Measurements from ENCODE around the gene LRRC55.

LRRC55 gene

GRCh38 chr11:57197762-57198161 is 16.0 kb downstream of the LRRC55 start:
- Histone ChIP-seq H3K27me3 (ENCODE audit: control insufficient read depth in 2 of 2, insufficient read depth in 2 of 2, low read length in 2 of 2) (no peaks in the 10 kb centered on the region), H3K9ac (ENCODE audit: low read depth in 1 of 2, low read length in 2 of 2) (no peak overlapping the region), H3K9me3 (ENCODE audit: control insufficient read depth in 2 of 2, low read length in 2 of 2) (no peaks in the 10 kb centered on the region), H3K27ac (ENCODE audit: low read depth in 2 of 2, low read length in 2 of 2) (no peak overlapping the region), H3K4me1 (ENCODE audit: control insufficient read depth in 2 of 2, insufficient read depth in 2 of 2, low read length in 2 of 2) (no peaks in the 10 kb centered on the region), H3K36me3 (ENCODE audit: control insufficient read depth in 2 of 2, insufficient read depth in 2 of 2, low read length in 2 of 2) (no peaks in the 10 kb centered on the region), H3K4me3 (ENCODE audit: low read length in 2 of 2) (no peak overlapping the region)

- Histone ChIP-seq H3K4me1 (ENCODE audit: control insufficient read depth in 2 of 2, insufficient read depth in 2 of 2, low read length in 2 of 2) (no peaks in the 10 kb centered on the region), H3K27me3 (ENCODE audit: control insufficient read depth in 2 of 2, insufficient read depth in 2 of 2, low read length in 2 of 2) (no peaks in the 10 kb centered on the region), H3K9ac (ENCODE audit: low read depth in 1 of 2, low read length in 2 of 2) (no peak overlapping the region), H3K4me3 (ENCODE audit: low read length in 2 of 2) (no peak overlapping the region), H3K36me3 (ENCODE audit: control insufficient read depth in 2 of 2, insufficient read depth in 2 of 2, low read length in 2 of 2) (no peaks in the 10 kb centered on the region), H3K9me3 (ENCODE audit: control insufficient read depth in 2 of 2, low read length in 2 of 2) (no peaks in the 10 kb centered on the region), H3K27ac (ENCODE audit: low read depth in 2 of 2, low read length in 2 of 2) (no peak overlapping the region)
Observed at GRCh38 chr11:57199330-57199729, 17.6 kb downstream of the LRRC55 start.

GRCh38 chr11:57200917-57201316 is 19.2 kb downstream of the LRRC55 start:
- H3K4me3 ChIP-seq (ENCODE audit: low read length in 2 of 2) = no peak overlapping the region
- H3K9me3 ChIP-seq (ENCODE audit: control insufficient read depth in 2 of 2, low read length in 2 of 2) = no peaks in the 10 kb centered on the region
- no peaks in the 10 kb centered on the region for H3K36me3 ChIP-seq (ENCODE audit: control insufficient read depth in 2 of 2, insufficient read depth in 2 of 2, low read length in 2 of 2)
- no peaks in the 10 kb centered on the region for H3K4me1 ChIP-seq (ENCODE audit: control insufficient read depth in 2 of 2, insufficient read depth in 2 of 2, low read length in 2 of 2)
- no peak overlapping the region for H3K27ac ChIP-seq (ENCODE audit: low read depth in 2 of 2, low read length in 2 of 2)
- H3K9ac ChIP-seq (ENCODE audit: low read depth in 1 of 2, low read length in 2 of 2) = no peak overlapping the region
- H3K27me3 ChIP-seq (ENCODE audit: control insufficient read depth in 2 of 2, insufficient read depth in 2 of 2, low read length in 2 of 2) = no peaks in the 10 kb centered on the region

- H3K9ac ChIP-seq (ENCODE audit: low read depth in 1 of 2, low read length in 2 of 2) = no peak overlapping the region
- no peaks in the 10 kb centered on the region for H3K27me3 ChIP-seq (ENCODE audit: control insufficient read depth in 2 of 2, insufficient read depth in 2 of 2, low read length in 2 of 2)
- H3K27ac ChIP-seq (ENCODE audit: low read depth in 2 of 2, low read length in 2 of 2) = no peak overlapping the region
- H3K4me1 ChIP-seq (ENCODE audit: control insufficient read depth in 2 of 2, insufficient read depth in 2 of 2, low read length in 2 of 2) = no peaks in the 10 kb centered on the region
- H3K36me3 ChIP-seq (ENCODE audit: control insufficient read depth in 2 of 2, insufficient read depth in 2 of 2, low read length in 2 of 2) = no peaks in the 10 kb centered on the region
- H3K4me3 ChIP-seq (ENCODE audit: low read length in 2 of 2) = no peak overlapping the region
- no peaks in the 10 kb centered on the region for H3K9me3 ChIP-seq (ENCODE audit: control insufficient read depth in 2 of 2, low read length in 2 of 2)
Observed at GRCh38 chr11:57202281-57202680, 20.5 kb downstream of the LRRC55 start.

- Histone ChIP-seq H3K27me3 (ENCODE audit: control insufficient read depth in 2 of 2, insufficient read depth in 2 of 2, low read length in 2 of 2) (no peaks in the 10 kb centered on the region), H3K27ac (ENCODE audit: low read depth in 2 of 2, low read length in 2 of 2) (no peak overlapping the region), H3K9me3 (ENCODE audit: control insufficient read depth in 2 of 2, low read length in 2 of 2) (no peaks in the 10 kb centered on the region), H3K4me3 (ENCODE audit: low read length in 2 of 2) (no peak overlapping the region), H3K9ac (ENCODE audit: low read depth in 1 of 2, low read length in 2 of 2) (no peak overlapping the region), H3K4me1 (ENCODE audit: control insufficient read depth in 2 of 2, insufficient read depth in 2 of 2, low read length in 2 of 2) (no peaks in the 10 kb centered on the region), H3K36me3 (ENCODE audit: control insufficient read depth in 2 of 2, insufficient read depth in 2 of 2, low read length in 2 of 2) (no peaks in the 10 kb centered on the region)
Observed at GRCh38 chr11:57203359-57203758, 21.6 kb downstream of the LRRC55 start.

GRCh38 chr11:57203882-57204480 is 22.2 kb downstream of the LRRC55 start:
- H3K27ac ChIP-seq (ENCODE audit: low read depth in 2 of 2, low read length in 2 of 2) = no peak overlapping the region
- no peaks in the 10 kb centered on the region for H3K4me1 ChIP-seq (ENCODE audit: control insufficient read depth in 2 of 2, insufficient read depth in 2 of 2, low read length in 2 of 2)
- no peaks in the 10 kb centered on the region for H3K27me3 ChIP-seq (ENCODE audit: control insufficient read depth in 2 of 2, insufficient read depth in 2 of 2, low read length in 2 of 2)
- no peaks in the 10 kb centered on the region for H3K36me3 ChIP-seq (ENCODE audit: control insufficient read depth in 2 of 2, insufficient read depth in 2 of 2, low read length in 2 of 2)
- no peak overlapping the region for H3K9ac ChIP-seq (ENCODE audit: low read depth in 1 of 2, low read length in 2 of 2)
- no peaks in the 10 kb centered on the region for H3K9me3 ChIP-seq (ENCODE audit: control insufficient read depth in 2 of 2, low read length in 2 of 2)
- H3K4me3 ChIP-seq (ENCODE audit: low read length in 2 of 2) = no peak overlapping the region

- H3K27me3 ChIP-seq (ENCODE audit: control insufficient read depth in 2 of 2, insufficient read depth in 2 of 2, low read length in 2 of 2) = no peaks in the 10 kb centered on the region
- H3K9me3 ChIP-seq (ENCODE audit: control insufficient read depth in 2 of 2, low read length in 2 of 2) = no peaks in the 10 kb centered on the region
- H3K4me3 ChIP-seq (ENCODE audit: low read length in 2 of 2) = no peak overlapping the region
- H3K4me1 ChIP-seq (ENCODE audit: control insufficient read depth in 2 of 2, insufficient read depth in 2 of 2, low read length in 2 of 2) = no peaks in the 10 kb centered on the region
- no peak overlapping the region for H3K27ac ChIP-seq (ENCODE audit: low read depth in 2 of 2, low read length in 2 of 2)
- no peak overlapping the region for H3K9ac ChIP-seq (ENCODE audit: low read depth in 1 of 2, low read length in 2 of 2)
- no peaks in the 10 kb centered on the region for H3K36me3 ChIP-seq (ENCODE audit: control insufficient read depth in 2 of 2, insufficient read depth in 2 of 2, low read length in 2 of 2)
Observed at GRCh38 chr11:57205041-57205641, 23.4 kb downstream of the LRRC55 start.

GRCh38 chr11:57207168-57207567 is 25.4 kb downstream of the LRRC55 start:
- no peak overlapping the region for H3K4me3 ChIP-seq (ENCODE audit: low read length in 2 of 2)
- no peak overlapping the region for H3K9ac ChIP-seq (ENCODE audit: low read depth in 1 of 2, low read length in 2 of 2)
- H3K27ac ChIP-seq (ENCODE audit: low read depth in 2 of 2, low read length in 2 of 2) = no peak overlapping the region
- no peaks in the 10 kb centered on the region for H3K9me3 ChIP-seq (ENCODE audit: control insufficient read depth in 2 of 2, low read length in 2 of 2)
- no peaks in the 10 kb centered on the region for H3K27me3 ChIP-seq (ENCODE audit: control insufficient read depth in 2 of 2, insufficient read depth in 2 of 2, low read length in 2 of 2)
- H3K36me3 ChIP-seq (ENCODE audit: control insufficient read depth in 2 of 2, insufficient read depth in 2 of 2, low read length in 2 of 2) = no peaks in the 10 kb centered on the region
- H3K4me1 ChIP-seq (ENCODE audit: control insufficient read depth in 2 of 2, insufficient read depth in 2 of 2, low read length in 2 of 2) = no peaks in the 10 kb centered on the region

GRCh38 chr11:57210781-57211180 is 29.0 kb downstream of the LRRC55 start:
- Histone ChIP-seq H3K36me3 (ENCODE audit: control insufficient read depth in 2 of 2, insufficient read depth in 2 of 2, low read length in 2 of 2) (no peaks in the 10 kb centered on the region), H3K9ac (ENCODE audit: low read depth in 1 of 2, low read length in 2 of 2) (no peak overlapping the region), H3K27me3 (ENCODE audit: control insufficient read depth in 2 of 2, insufficient read depth in 2 of 2, low read length in 2 of 2) (no peaks in the 10 kb centered on the region), H3K4me3 (ENCODE audit: low read length in 2 of 2) (no peak overlapping the region), H3K9me3 (ENCODE audit: control insufficient read depth in 2 of 2, low read length in 2 of 2) (no peaks in the 10 kb centered on the region), H3K27ac (ENCODE audit: low read depth in 2 of 2, low read length in 2 of 2) (no peak overlapping the region), H3K4me1 (ENCODE audit: control insufficient read depth in 2 of 2, insufficient read depth in 2 of 2, low read length in 2 of 2) (no peaks in the 10 kb centered on the region)

- Histone ChIP-seq H3K27ac (ENCODE audit: low read depth in 2 of 2, low read length in 2 of 2) (peak overlapping the region in 1 of 2 donors; percentile 24), H3K36me3 (ENCODE audit: control insufficient read depth in 2 of 2, insufficient read depth in 2 of 2, low read length in 2 of 2) (no peaks in the 10 kb centered on the region), H3K27me3 (ENCODE audit: control insufficient read depth in 2 of 2, insufficient read depth in 2 of 2, low read length in 2 of 2) (no peaks in the 10 kb centered on the region), H3K9me3 (ENCODE audit: control insufficient read depth in 2 of 2, low read length in 2 of 2) (no peaks in the 10 kb centered on the region), H3K4me3 (ENCODE audit: low read length in 2 of 2) (no peak overlapping the region), H3K4me1 (ENCODE audit: control insufficient read depth in 2 of 2, insufficient read depth in 2 of 2, low read length in 2 of 2) (no peaks in the 10 kb centered on the region), H3K9ac (ENCODE audit: low read depth in 1 of 2, low read length in 2 of 2) (no peak overlapping the region)
Observed at GRCh38 chr11:57213342-57214097, 31.8 kb downstream of the LRRC55 start.

Measured in mucosa of rectum (tissue), 2 donors.